Loucy (cell line): Measurements from ENCODE around the gene HDC.

Experiments
- CTCF ChIP-seq: fragments of 200-600 bp; sonication (generic); conservative IDR thresholded peaks from 2 replicates; pipeline ENCODE4 v1.5.1; 2014; ENCODE audit warnings: mild to moderate bottlenecking, antibody characterized with exemption, low read length
- EZH2phosphoT487 ChIP-seq: fragments of 200-600 bp; IDR thresholded peaks from 2 replicates; pipeline ENCODE4 v1.6.1; 2018; ENCODE audit warnings: antibody characterized with exemption, mild to moderate bottlenecking, moderate library complexity, borderline replicate concordance

GRCh38 chr15:50252556-50252955, 13.0 kb downstream of the HDC start:
- no peak for TF ChIP-seq EZH2phosphoT487
- no peak for TF ChIP-seq CTCF
